ENCODE results near the gene PYROXD2.

The PYROXD2 gene

DNA sequence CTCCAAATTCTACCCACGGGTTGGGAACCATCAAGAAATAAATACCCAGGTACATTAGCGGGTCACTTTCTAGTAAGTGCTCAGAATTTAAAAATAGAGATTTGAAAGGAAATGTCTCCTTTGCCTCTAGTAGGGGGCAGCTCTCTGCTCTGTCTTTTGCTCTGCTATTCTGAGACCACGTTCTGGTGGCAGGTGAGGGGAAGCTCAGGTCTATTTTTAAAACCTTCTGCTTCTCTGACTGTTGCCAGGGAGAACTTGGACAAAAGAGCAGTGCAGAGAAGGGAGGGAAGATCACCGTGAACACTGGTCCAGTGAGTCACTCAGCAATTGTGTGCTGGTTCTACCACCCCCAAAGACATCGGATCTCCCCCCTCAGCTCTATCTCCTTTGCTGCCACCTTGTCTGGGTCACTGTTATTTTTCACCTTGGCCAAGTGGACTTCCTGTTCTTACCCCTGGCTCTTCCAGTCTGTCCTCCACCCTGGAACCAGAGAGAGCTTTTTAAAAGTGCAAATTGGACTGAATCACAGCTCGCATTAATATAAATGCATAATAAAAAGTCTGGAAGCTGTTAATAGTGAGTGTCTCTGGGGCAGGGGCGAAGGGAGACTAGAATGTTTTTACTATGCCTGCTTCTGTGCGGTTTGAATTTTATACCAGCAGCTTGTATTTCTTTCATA lies 74.6 kb downstream of the PYROXD2 start:
- in situ Hi-C loops (cut with HindIII; ENCODE audit: low sequenced_read_pairs) = no loop called here

DNA sequence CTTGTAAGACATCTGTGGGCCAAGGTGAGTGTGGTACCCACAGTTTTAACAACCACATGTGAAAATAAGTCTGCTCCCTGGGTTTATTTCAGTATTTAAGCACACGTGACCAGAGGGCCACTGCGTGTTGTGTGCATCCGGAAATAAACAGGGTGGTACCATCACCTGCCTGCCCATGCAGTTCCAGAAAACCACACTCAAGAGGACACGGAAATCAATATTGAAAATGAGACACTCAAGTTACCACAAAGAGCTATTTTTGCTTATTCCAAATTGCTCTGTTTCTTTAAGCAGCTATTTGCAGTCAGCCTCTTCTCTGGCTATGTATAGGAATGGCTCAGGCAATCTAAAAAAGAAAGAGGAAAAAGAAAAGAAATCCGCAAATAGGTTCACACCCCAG lies 75.2 kb downstream of the PYROXD2 start:
- in situ Hi-C loops (cut with HindIII; ENCODE audit: low sequenced_read_pairs) = no loop called here

DNA sequence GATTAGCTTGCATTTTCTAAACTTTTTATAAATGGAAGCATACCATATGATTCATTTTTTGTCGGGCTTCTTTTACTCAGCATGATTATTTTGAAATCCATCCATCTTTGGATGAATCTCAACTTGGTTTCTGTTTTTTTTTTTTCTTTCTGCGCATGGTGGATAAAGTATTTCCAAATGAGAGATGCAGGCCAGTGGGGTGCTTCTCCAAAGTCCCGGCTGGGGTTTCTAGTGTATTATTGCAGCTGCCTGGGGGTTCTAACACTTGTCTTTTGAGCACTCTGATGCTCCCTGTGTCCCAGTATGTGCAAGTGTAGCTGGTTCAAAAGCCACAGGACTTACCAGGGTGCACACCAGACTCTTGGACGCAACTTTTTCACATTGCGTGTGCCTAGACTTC lies 76.1 kb downstream of the PYROXD2 start:
- in situ Hi-C loops (cut with HindIII; ENCODE audit: low sequenced_read_pairs) = no loop called here

DNA sequence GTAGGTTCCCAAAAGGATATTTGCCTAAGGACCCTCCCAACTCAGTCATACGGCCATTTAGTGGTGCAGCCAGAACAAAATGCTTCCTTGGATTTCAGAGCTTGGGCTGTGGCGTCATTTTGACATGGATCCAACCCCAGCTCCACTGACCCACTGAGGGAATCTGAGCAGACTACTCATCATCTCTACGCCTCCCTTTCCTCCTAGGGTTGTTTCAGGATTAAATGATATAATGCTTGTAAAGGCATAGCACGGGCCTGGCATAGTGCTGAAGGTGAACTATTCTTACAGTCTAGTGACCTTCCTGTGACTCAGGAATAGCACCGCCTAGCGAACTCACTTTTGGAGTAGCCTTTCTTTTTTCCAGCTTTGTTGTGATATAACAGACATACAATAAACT lies 76.7 kb downstream of the PYROXD2 start:
- in situ Hi-C loops (cut with HindIII; ENCODE audit: low sequenced_read_pairs) = no loop called here

DNA sequence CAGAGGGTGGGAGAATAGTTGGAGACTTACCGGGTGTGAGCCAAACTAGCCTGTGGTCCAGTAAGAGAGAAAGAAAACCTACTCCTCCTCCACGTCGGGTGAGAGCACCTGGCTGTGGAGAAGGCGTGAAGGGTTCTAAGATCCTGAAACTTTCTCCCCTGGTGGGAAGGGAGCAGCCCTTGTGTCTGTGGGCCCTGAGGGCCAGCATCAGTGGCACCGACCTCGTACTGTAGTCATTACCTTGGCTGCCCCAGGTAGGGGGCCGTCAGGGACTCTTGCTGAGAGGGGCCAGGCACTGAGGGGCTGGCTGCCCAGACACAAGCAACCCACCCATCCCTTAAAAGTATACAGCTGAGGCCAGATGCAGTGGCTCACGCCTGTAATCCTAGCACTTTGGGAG lies 77.5 kb downstream of the PYROXD2 start:
- in situ Hi-C loops (cut with HindIII; ENCODE audit: low sequenced_read_pairs) = no loop called here
